Vagina (tissue), 2 donors: ENCODE data around the gene ZMYND8. TPM values are rescaled to one million over a fixed set of nuclear protein-coding genes. Genes with fewer than 3 reads are reported as not detected.

Experiments
- DNase-seq, 2 donors: peaks; one replicate each; pipeline ENCODE4 v3.0.0-alpha.2; 2017; ENCODE audit errors: extremely low spot score in 2 of 2
- H3K27ac ChIP-seq: fragments of 200-600 bp; sonication (generic); one replicate; pipeline ENCODE4 v1.5.1; 2019
- H3K27me3 ChIP-seq: fragments of 200-600 bp; sonication (generic); one replicate; pipeline ENCODE4 v1.5.1; 2019
- H3K36me3 ChIP-seq, 2 donors: fragments of 200-600 bp; sonication (generic); one replicate each; pipeline ENCODE4 v1.5.1; 2017 to 2019
- H3K4me1 ChIP-seq: fragments of 200-600 bp; sonication (generic); one replicate; pipeline ENCODE4 v1.5.1; 2019
- H3K4me3 ChIP-seq, 2 donors: fragments of 200-600 bp; sonication (generic); 1 replicate in 1 of 2; 2 replicates in 1 of 2; pipeline ENCODE4 v1.5.1; 2016 to 2019
- H3K9me3 ChIP-seq: fragments of 200-600 bp; sonication (generic); one replicate; pipeline ENCODE4 v1.5.1; 2019
- POLR2A ChIP-seq, 2 donors: fragments of 450-650 bp; IDR thresholded peaks; one replicate each; pipeline ENCODE4 v1.6.1; 2017; ENCODE audit warnings: antibody characterized with exemption in 2 of 2, mild to moderate bottlenecking in 2 of 2, moderate library complexity in 2 of 2
- POLR2AphosphoS5 ChIP-seq, 2 donors: sonication (generic); formaldehyde crosslinking; IDR thresholded peaks; one replicate each; pipeline ENCODE4 v1.9.0; 2017; ENCODE audit warnings: antibody characterized with exemption in 2 of 2, mild to moderate bottlenecking in 2 of 2, low read depth in 1 of 2; ENCODE audit not compliant: insufficient read depth in 1 of 2
- intact Hi-C: fragments of 100-400 bp; cut with DNase I; formaldehyde crosslinking; loops from one replicate; pipeline ENCODE4 v1.15.1; 2023
- total RNA-seq: library from RNA; depleted of rRNA; stranded (reverse); fragments of >200 nt; gene quantifications from one replicate; pipeline ENCODE4 v1.2.3, GENCODE V29; 2016
- TF ChIP-seq, protein P1 (sequence below), 3 experiments: fragments of 450-650 bp in 2 of 3; fragments of 200-600 bp in 1 of 3; sonication (generic) in 1 of 3; IDR thresholded peaks; one replicate each; pipeline ENCODE4 v1.5.1; 2017 to 2019; ENCODE audit warnings: antibody characterized with exemption in 3 of 3, mild to moderate bottlenecking in 2 of 3, moderate library complexity in 2 of 3

Gene ZMYND8
- total RNA-seq, 1 donor from 2014 or later, result 91.1 TPM

DNA sequence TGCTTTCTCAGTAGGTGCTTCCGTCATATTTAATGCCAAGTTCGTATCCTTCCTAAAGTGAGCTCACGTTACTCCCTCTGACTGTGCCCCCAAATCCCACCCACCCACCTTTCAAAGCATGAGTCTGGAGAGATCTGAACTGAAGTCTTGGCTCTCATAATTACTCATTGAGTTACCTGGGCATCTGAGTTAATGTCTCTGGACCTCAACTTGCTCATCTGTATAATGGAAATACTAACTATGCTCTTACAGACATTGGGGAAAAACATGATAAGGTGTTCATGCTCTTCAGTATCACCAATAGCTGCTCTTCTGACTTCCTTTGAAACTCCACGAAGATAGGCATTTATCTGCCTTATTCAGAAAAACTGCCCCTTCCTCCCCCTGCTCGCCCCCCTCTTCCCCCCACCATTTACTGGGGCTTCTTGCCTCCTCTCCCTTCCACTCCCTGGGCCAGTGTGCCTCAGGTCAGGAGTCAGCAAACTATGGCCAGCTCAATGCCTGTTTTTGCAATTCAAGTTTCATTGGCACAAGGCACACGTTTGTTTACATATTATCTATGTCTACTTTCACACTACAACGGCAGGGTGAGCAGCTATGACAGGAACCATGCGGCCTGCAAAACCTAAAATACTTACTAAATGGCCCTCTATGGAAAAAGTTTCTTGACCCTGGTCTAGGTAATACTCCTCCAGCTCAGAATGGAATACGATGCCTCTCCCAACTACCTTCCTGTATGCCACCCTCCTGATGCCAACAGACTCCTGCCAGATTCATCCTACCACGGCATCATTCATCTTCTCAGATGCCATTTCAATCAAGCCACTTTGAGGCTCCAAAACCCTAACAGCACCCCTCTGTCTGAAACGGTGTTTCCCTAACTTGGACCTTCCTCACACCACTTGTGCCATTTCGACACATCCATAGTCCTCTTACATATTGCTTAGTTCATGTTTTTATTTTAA lies 138.7 kb downstream of the ZMYND8 start:
- Histone ChIP-seq H3K9me3 (no peaks in the 10 kb centered on the region), H3K36me3 (peaks cover 4 to 61% of the 10 kb centered on the region in 2 donors), H3K27ac (no peak overlapping the region), H3K27me3 (no peaks in the 10 kb centered on the region), H3K4me3 (no peak overlapping the region), H3K4me1 (no peaks in the 10 kb centered on the region)
- TF ChIP-seq POLR2A (IDR thresholded peaks at IDR 0.05), result no peak
- TF ChIP-seq, protein P1, sequence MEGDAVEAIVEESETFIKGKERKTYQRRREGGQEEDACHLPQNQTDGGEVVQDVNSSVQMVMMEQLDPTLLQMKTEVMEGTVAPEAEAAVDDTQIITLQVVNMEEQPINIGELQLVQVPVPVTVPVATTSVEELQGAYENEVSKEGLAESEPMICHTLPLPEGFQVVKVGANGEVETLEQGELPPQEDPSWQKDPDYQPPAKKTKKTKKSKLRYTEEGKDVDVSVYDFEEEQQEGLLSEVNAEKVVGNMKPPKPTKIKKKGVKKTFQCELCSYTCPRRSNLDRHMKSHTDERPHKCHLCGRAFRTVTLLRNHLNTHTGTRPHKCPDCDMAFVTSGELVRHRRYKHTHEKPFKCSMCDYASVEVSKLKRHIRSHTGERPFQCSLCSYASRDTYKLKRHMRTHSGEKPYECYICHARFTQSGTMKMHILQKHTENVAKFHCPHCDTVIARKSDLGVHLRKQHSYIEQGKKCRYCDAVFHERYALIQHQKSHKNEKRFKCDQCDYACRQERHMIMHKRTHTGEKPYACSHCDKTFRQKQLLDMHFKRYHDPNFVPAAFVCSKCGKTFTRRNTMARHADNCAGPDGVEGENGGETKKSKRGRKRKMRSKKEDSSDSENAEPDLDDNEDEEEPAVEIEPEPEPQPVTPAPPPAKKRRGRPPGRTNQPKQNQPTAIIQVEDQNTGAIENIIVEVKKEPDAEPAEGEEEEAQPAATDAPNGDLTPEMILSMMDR (IDR thresholded peaks at IDR 0.05), result no peak
- no peak for TF ChIP-seq POLR2AphosphoS5 (IDR thresholded peaks at IDR 0.05; ENCODE audit: insufficient read depth in 1 of 2, low read depth in 1 of 2)
- intact Hi-C loops, result no loop called here
- no peak for DNase-seq

DNA sequence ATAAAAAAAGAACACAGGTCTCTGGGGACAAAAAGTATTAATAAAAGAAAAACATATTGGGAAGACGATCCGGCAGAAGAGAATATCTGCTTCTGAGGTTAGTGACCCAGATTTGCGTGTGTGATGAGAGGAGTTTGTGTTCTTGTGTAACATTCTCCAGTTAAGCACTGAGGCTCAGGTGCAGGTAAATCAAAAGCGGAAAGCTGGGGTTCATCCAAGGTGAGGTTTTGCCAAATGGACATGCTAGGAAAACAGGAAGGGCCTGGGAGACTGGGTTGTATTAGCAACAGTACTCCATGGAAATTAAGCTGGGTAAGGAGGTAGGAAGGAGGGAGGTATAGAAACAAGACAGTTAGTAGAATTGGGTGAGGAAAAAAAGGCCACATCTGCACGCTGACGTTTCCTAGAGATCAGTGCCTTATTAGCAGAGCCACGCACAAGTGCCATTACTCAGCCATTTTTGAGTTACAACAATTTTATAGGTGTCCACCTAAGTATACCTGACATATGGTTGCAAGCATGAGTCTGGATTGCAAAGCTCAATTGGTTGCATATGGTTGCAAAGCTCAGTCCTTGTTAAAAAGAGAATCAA lies 139.6 kb downstream of the ZMYND8 start:
- Histone ChIP-seq H3K4me1 (no peaks in the 10 kb centered on the region), H3K36me3 (peaks cover 4 to 66% of the 10 kb centered on the region in 2 donors), H3K4me3 (no peak overlapping the region), H3K9me3 (no peaks in the 10 kb centered on the region), H3K27me3 (no peaks in the 10 kb centered on the region), H3K27ac (no peak overlapping the region)
- DNase-seq, result no peak
- intact Hi-C loops, result no loop called here
- TF ChIP-seq POLR2A (IDR thresholded peaks at IDR 0.05) (no peak), POLR2AphosphoS5 (IDR thresholded peaks at IDR 0.05; ENCODE audit: insufficient read depth in 1 of 2, low read depth in 1 of 2) (no peak)
- TF ChIP-seq, protein P1 (IDR thresholded peaks at IDR 0.05), result no peak

DNA sequence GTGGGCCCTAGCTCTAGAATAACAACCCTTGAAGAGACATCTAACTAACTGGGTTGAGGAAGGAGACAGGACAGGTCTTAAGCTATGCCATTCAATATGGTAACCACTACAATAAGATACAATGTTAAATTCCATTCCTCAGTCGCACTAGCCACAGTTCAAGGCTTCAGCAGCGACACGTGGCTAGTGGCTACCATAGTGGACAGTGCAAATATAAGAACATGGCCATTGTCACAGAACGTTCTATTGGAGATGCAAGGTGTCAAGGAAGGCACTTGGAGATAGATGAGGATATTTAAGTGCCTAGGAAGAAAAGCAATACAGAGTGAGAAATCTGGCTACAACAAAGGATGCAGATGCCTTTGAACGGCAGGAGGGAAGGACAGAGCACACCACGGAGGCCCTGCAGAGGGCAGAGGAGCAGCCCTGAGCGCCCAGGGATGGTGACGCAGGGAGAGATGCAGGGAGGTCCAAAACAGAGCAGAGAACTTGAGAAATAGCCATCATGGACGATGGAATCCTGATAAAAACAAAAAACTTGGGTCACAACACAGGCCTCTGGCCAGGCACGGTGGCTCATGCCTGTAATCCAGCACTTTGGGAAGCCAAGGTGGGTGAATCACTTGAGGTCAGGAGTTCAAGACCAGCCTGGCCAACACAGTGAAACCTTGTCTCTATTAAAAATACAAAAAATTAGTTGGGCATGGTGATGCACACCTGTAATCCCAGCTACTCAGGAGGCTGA lies 140.7 kb downstream of the ZMYND8 start:
- H3K27ac ChIP-seq, result no peak overlapping the region
- peaks cover 4 to 70% of the 10 kb centered on the region in 2 donors for H3K36me3 ChIP-seq
- no peak for TF ChIP-seq POLR2AphosphoS5 (IDR thresholded peaks at IDR 0.05; ENCODE audit: insufficient read depth in 1 of 2, low read depth in 1 of 2)
- TF ChIP-seq POLR2A (IDR thresholded peaks at IDR 0.05), result no peak
- TF ChIP-seq, protein P1 (IDR thresholded peaks at IDR 0.05), result no peak
- intact Hi-C loops, result no loop called here
- DNase-seq, result no peak
- H3K4me3 ChIP-seq, result no peak overlapping the region
- no peaks in the 10 kb centered on the region for H3K27me3 ChIP-seq
- H3K4me1 ChIP-seq, result no peaks in the 10 kb centered on the region
- H3K9me3 ChIP-seq, result no peaks in the 10 kb centered on the region

DNA sequence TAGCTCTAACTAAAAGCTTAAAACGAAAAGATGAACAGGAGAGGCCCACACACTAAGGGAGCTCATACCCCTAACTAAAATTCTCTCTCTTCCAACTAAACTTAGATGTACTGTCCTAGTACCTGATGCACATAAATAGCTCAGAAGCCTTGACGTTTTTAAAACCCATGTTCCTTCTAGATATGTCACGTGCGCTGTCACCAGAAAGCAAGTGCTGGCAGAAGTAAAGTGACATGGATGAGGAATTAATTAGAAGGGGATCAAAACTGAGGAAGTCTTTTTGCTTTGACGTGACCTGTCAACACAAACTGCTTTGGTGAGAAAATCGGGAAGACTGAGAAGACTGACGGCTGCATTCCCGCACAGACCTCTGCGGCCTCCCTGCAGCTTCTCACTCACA lies 142.5 kb downstream of the ZMYND8 start:
- Histone ChIP-seq H3K27ac (no peak overlapping the region), H3K27me3 (no peaks in the 10 kb centered on the region), H3K4me1 (no peaks in the 10 kb centered on the region), H3K4me3 (no peak overlapping the region), H3K36me3 (peaks cover 4 to 75% of the 10 kb centered on the region in 2 donors), H3K9me3 (no peaks in the 10 kb centered on the region)
- intact Hi-C loops, result no loop called here
- TF ChIP-seq POLR2AphosphoS5 (IDR thresholded peaks at IDR 0.05; ENCODE audit: insufficient read depth in 1 of 2, low read depth in 1 of 2), result no peak
- TF ChIP-seq POLR2A (IDR thresholded peaks at IDR 0.05), result no peak
- TF ChIP-seq, protein P1 (IDR thresholded peaks at IDR 0.05), result no peak
- DNase-seq, result no peak
